Lower lobe of right lung (tissue), 2 donors: Measurements from ENCODE around the gene ST3GAL6. TPM values are rescaled to one million over a fixed set of nuclear protein-coding genes. Genes with fewer than 3 reads are reported as not detected.

Experiments used
- ATAC-seq, 2 donors: fragments of 200-7000 bp; cut with Tn5 transposase; one replicate each; pipeline ENCODE4 v1.9.1; 2020 to 2022; ENCODE audit warnings: mild to moderate bottlenecking in 2 of 2, moderate library complexity in 2 of 2
- DNase-seq: peaks from one replicate; pipeline ENCODE4 v3.0.0-alpha.2; 2020
- H3K27ac ChIP-seq: fragments of 200-600 bp; one replicate; pipeline ENCODE4 v1.8.0; 2022
- H3K27me3 ChIP-seq: fragments of 200-600 bp; one replicate; pipeline ENCODE4 v1.8.0; 2022; ENCODE audit warnings: low read depth
- H3K36me3 ChIP-seq: fragments of 200-600 bp; one replicate; pipeline ENCODE4 v1.8.0; 2022; ENCODE audit warnings: mild to moderate bottlenecking
- H3K4me1 ChIP-seq: fragments of 200-600 bp; one replicate; pipeline ENCODE4 v1.8.0; 2022
- H3K4me3 ChIP-seq: fragments of 200-600 bp; one replicate; pipeline ENCODE4 v1.8.0; 2022; ENCODE audit warnings: mild to moderate bottlenecking
- H3K9me3 ChIP-seq: fragments of 200-600 bp; one replicate; pipeline ENCODE4 v1.8.0; 2022
- CTCF ChIP-seq: fragments of 200-600 bp; IDR thresholded peaks from one replicate; pipeline ENCODE4 v1.8.0; 2022; ENCODE audit warnings: antibody characterized with exemption, mild to moderate bottlenecking
- intact Hi-C: fragments of 100-400 bp; cut with DNase I; formaldehyde crosslinking; loops from one replicate; pipeline ENCODE4 v1.11.0; 2022
- total RNA-seq: library from RNA; stranded (reverse); fragmentation: NEBNext Ultra II Directional; extraction: Animal tissue kit (Norgen Biotek cat#: 25700); gene quantifications from one replicate; pipeline ENCODE4 v1.2.1, GENCODE V29; 2021
- donor health status: DM: no; HTN: yes; CAD: no; lungs with severe emphysema.

ST3GAL6 gene
- total RNA-seq, 1 donor from 2014 or later = 42.4 TPM

GRCh38 chr3:98730886-98731537, 32.1 kb upstream of the ST3GAL6 start:
- Histone ChIP-seq H3K4me1 (peaks cover 6% of the 10 kb centered on the region), H3K27ac (no peak overlapping the region), H3K27me3 (no peaks in the 10 kb centered on the region), H3K4me3 (no peak overlapping the region), H3K36me3 (no peaks in the 10 kb centered on the region), H3K9me3 (no peaks in the 10 kb centered on the region)
- ATAC-seq (no peak), DNase-seq (no peak)
- no peak for TF ChIP-seq CTCF
- intact Hi-C loops = no loop called here

- intact Hi-C loops = no loop called here
- no peak for TF ChIP-seq CTCF
- no peaks in the 10 kb centered on the region for H3K9me3 ChIP-seq
- H3K36me3 ChIP-seq = no peaks in the 10 kb centered on the region
- peak overlapping the region; percentile 74 for H3K27ac ChIP-seq
- ATAC-seq (peak in 1 of 2 donors; percentile 74), DNase-seq (no peak)
- H3K4me3 ChIP-seq = peak overlapping the region; percentile 85
- H3K4me1 ChIP-seq = peaks cover 6% of the 10 kb centered on the region
- no peaks in the 10 kb centered on the region for H3K27me3 ChIP-seq
Measured at GRCh38 chr3:98731720-98732285, 31.3 kb upstream of the ST3GAL6 start.

GRCh38 chr3:98732286-98733052, 30.7 kb upstream of the ST3GAL6 start:
- H3K27ac ChIP-seq = peak overlapping the region; percentile 74
- H3K4me3 ChIP-seq = peak overlapping the region; percentile 85
- no peaks in the 10 kb centered on the region for H3K36me3 ChIP-seq
- ATAC-seq (peak; percentile 81 to 83), DNase-seq (peak; percentile 69)
- intact Hi-C loops = no loop called here
- peaks cover 6% of the 10 kb centered on the region for H3K4me1 ChIP-seq
- H3K9me3 ChIP-seq = no peaks in the 10 kb centered on the region
- no peak for TF ChIP-seq CTCF
- H3K27me3 ChIP-seq = no peaks in the 10 kb centered on the region

- no peak for TF ChIP-seq CTCF
- peak overlapping the region; percentile 74 for H3K27ac ChIP-seq
- H3K36me3 ChIP-seq = no peaks in the 10 kb centered on the region
- H3K4me3 ChIP-seq = peak overlapping the region; percentile 85
- ATAC-seq (peak; percentile 74 to 81), DNase-seq (peak; percentile 67)
- intact Hi-C loops = no loop called here
- peaks cover 6% of the 10 kb centered on the region for H3K4me1 ChIP-seq
- H3K9me3 ChIP-seq = no peaks in the 10 kb centered on the region
- H3K27me3 ChIP-seq = no peaks in the 10 kb centered on the region
Measured at GRCh38 chr3:98733053-98733811, 29.9 kb upstream of the ST3GAL6 start.

- no peaks in the 10 kb centered on the region for H3K36me3 ChIP-seq
- intact Hi-C loops = no loop called here
Measured at GRCh38 chr3:98733812-98734281, 29.3 kb upstream of the ST3GAL6 start.

More at GRCh38 chr3:98733812-98734281, 29.3 kb upstream of the ST3GAL6 start:
- no peaks in the 10 kb centered on the region for H3K9me3 ChIP-seq
- H3K4me3 ChIP-seq = peak overlapping the region; percentile 85
- peak; percentile 15 to 16 for ATAC-seq
- no peak for TF ChIP-seq CTCF
- H3K4me1 ChIP-seq = peaks cover 7% of the 10 kb centered on the region
- peak; percentile 51 for DNase-seq
- peak overlapping the region; percentile 74 for H3K27ac ChIP-seq
- no peaks in the 10 kb centered on the region for H3K27me3 ChIP-seq
